Measurements from ENCODE around the gene NCOA5. TPM values are rescaled to one million over a fixed set of nuclear protein-coding genes. Genes with fewer than 3 reads are reported as not detected.

The NCOA5 gene
- total RNA-seq, 1 donor from 2014 or later: 16.5 TPM

DNA sequence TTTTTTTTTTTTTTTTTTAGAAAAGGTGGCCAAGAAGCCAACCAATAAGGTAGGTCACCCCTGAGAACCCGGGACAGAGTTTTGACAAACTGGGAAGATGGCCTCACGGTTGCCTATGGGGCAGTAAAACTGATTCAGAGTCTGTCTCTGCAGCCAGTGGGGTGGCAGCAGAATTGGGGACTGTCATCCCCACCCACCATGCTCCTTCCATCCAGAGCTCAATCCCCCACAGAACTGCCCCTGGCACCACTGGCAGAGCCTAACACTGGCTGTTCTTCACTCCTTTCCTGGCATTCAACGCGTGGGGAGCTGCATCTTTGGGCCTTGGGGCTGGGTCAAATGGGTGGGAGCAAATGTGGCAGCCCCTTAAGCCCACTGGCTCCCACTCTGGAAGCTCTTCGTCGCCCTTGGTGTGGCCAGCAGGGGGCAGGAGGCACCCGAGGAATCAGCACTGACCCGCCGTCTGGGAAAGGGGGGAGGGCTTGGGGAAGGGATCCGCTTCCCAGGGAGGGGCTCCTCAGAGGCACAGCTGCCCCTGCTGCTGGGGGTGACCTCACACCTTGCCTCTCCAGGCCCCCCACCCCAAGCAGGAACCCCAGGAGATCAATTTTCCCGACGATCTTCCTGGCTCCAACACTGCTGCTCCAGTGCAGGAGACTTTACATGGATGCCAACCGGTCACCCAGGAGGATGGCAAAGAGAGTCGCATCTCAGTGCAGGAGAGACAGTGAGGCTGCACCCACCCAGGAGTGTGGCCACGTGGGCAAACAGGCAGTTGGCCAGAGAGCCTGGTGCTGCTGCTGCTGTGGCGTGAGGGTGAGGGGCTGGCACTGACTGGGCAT, 38.8 kb upstream of the NCOA5 start:
- no peak for DNase-seq
- H3K27me3 ChIP-seq (ENCODE audit: low read depth): peaks cover 13% of the 10 kb centered on the region
- H3K4me3 ChIP-seq: no peak overlapping the region
- peak; percentile 71 for TF ChIP-seq CTCF (IDR thresholded peaks at IDR 0.05; ENCODE audit: borderline replicate concordance)
- intact Hi-C loops (cut with micrococcal nuclease): loop anchor here (10.0 kb wide), 1 partner anchor 196 kb away; no protein-coding TSS in a partner anchor
- peaks cover 38% of the 10 kb centered on the region for H3K4me1 ChIP-seq
- no peak overlapping the region for H3K27ac ChIP-seq (replicated peaks)
- H3K9me3 ChIP-seq (replicated peaks): no peaks in the 10 kb centered on the region
- H3K36me3 ChIP-seq: peaks cover 27% of the 10 kb centered on the region

- Histone ChIP-seq H3K4me3 (no peak overlapping the region), H3K4me1 (peaks cover 35% of the 10 kb centered on the region), H3K27ac (replicated peaks) (no peak overlapping the region), H3K27me3 (ENCODE audit: low read depth) (peaks cover 11% of the 10 kb centered on the region), H3K36me3 (peaks cover 38% of the 10 kb centered on the region), H3K9me3 (replicated peaks) (no peaks in the 10 kb centered on the region)
- intact Hi-C loops (cut with micrococcal nuclease): loop anchor here (10.0 kb wide), 1 partner anchor 197 kb away; no protein-coding TSS in a partner anchor
- DNase-seq: no peak
- no peak for TF ChIP-seq CTCF (IDR thresholded peaks at IDR 0.05; ENCODE audit: borderline replicate concordance)
Measured at GRCh38 chr20:46127396-46128010, 37.7 kb upstream of the NCOA5 start.

GRCh38 chr20:46126440-46127056, 36.8 kb upstream of the NCOA5 start:
- peaks cover 36% of the 10 kb centered on the region for H3K4me1 ChIP-seq
- H3K4me3 ChIP-seq: no peak overlapping the region
- H3K27me3 ChIP-seq (ENCODE audit: low read depth): peaks cover 3% of the 10 kb centered on the region
- intact Hi-C loops (cut with micrococcal nuclease): loop anchor here (10.0 kb wide), 1 partner anchor 198 kb away; no protein-coding TSS in a partner anchor
- no peak for TF ChIP-seq CTCF (IDR thresholded peaks at IDR 0.05; ENCODE audit: borderline replicate concordance)
- no peak for DNase-seq
- H3K36me3 ChIP-seq: peaks cover 42% of the 10 kb centered on the region
- H3K9me3 ChIP-seq (replicated peaks): no peaks in the 10 kb centered on the region
- no peak overlapping the region for H3K27ac ChIP-seq (replicated peaks)

DNA sequence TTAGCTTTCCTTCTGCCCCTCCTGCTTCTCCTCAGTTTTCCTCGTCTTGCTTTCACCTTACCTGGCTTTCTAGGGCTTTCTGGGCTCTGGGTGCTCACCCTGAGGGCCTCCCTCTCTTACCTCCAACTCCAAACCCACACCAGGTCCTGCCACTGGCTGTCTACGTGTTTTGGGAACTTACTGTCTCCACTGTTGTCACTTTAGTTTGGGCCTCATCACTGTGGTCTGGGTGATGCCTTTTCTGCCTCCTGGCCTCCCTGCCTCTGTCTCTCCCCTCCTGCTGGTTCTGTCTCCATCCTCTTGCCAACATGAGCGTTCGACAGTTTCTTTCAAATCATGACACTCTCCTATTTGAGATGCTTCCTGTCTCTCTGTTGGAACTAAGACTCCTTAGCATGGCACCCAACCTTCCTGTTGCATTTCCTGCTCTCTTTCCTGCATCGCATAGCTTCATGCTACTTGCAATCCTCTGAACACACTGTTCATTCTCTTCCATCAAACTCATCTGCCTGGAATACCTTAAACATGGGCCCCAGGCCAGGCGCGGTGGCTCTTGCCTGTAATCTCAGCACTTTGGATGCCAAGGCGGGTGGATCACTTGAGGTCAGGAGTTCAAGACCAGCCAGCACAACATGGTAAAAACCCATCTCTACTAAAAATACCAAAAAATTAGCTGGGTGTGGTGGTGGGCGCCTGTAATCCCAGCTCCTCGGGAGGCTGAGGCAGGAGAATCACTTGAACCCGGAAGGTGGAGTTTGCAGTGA, 33.9 kb upstream of the NCOA5 start:
- no peak for DNase-seq
- intact Hi-C loops (cut with micrococcal nuclease): loop anchor here (10.0 kb wide), 1 partner anchor 201 kb away; no protein-coding TSS in a partner anchor
- Histone ChIP-seq H3K4me3 (no peak overlapping the region), H3K36me3 (peaks cover 42% of the 10 kb centered on the region), H3K27me3 (ENCODE audit: low read depth) (no peaks in the 10 kb centered on the region), H3K4me1 (peaks cover 40% of the 10 kb centered on the region), H3K27ac (replicated peaks) (no peak overlapping the region), H3K9me3 (replicated peaks) (no peaks in the 10 kb centered on the region)
- TF ChIP-seq CTCF (IDR thresholded peaks at IDR 0.05; ENCODE audit: borderline replicate concordance): no peak
